HL-60 (cell line): ENCODE measurements around the gene TP73.

Experiments used
- DNase-seq, 2 experiments: peaks; one replicate each; pipeline ENCODE4 v3.0.0-alpha.2; 2010 to 2020; ENCODE audit warnings: low read depth in 1 of 2, low spot score in 1 of 2
- H3K27ac ChIP-seq: fragments of 250-450 bp; sonication (Bioruptor Pico); replicated peaks from 2 replicates; pipeline ENCODE4 v1.5.1; 2020; ENCODE audit warnings: mild to moderate bottlenecking, moderate library complexity
- H3K27me3 ChIP-seq: fragments of 250-450 bp; sonication (Bioruptor Pico); 2 replicates; pipeline ENCODE4 v1.5.1; 2021; ENCODE audit warnings: mild to moderate bottlenecking, moderate library complexity; ENCODE audit not compliant: insufficient read depth, poor library complexity, severe bottlenecking
- H3K4me3 ChIP-seq: replicated peaks from 2 replicates; pipeline ENCODE4 v1.5.1; 2011; ENCODE audit warnings: mild to moderate bottlenecking, control low read depth, low read length; ENCODE audit not compliant: insufficient read depth
- CTCF ChIP-seq: IDR thresholded peaks from one replicate; pipeline ENCODE4 v1.5.1; 2011; ENCODE audit warnings: low read length, control low read depth, inconsistent platforms; ENCODE audit not compliant: insufficient read depth
- GABPA ChIP-seq: IDR thresholded peaks from 2 replicates; pipeline ENCODE4 v1.6.1; 2012; ENCODE audit warnings: low read depth
- POLR2AphosphoS5 ChIP-seq: IDR thresholded peaks from 2 replicates; pipeline ENCODE4 v1.6.1; 2012; ENCODE audit warnings: low read depth
- REST ChIP-seq: IDR thresholded peaks from 2 replicates; pipeline ENCODE4 v1.6.1; 2012; ENCODE audit warnings: low read depth; ENCODE audit not compliant: insufficient replicate concordance
- SPI1 ChIP-seq: IDR thresholded peaks from 2 replicates; pipeline ENCODE4 v1.6.1; 2012; ENCODE audit warnings: low read depth, mild to moderate bottlenecking, borderline replicate concordance

Gene TP73

GRCh38 chr1:3730543-3731247 lies 78.4 kb downstream of the TP73 start:
- no peak for TF ChIP-seq GABPA
- TF ChIP-seq SPI1: no peak
- TF ChIP-seq REST: no peak
- TF ChIP-seq POLR2AphosphoS5: no peak
- TF ChIP-seq CTCF: no peak
- H3K27ac ChIP-seq: no peak overlapping the region
- DNase-seq: no peak

GRCh38 chr1:3731583-3732433 lies 79.5 kb downstream of the TP73 start:
- H3K4me3 ChIP-seq: no peak overlapping the region
- H3K27ac ChIP-seq: no peak overlapping the region
- TF ChIP-seq GABPA (no peak), SPI1 (no peak), POLR2AphosphoS5 (no peak), REST (no peak), CTCF (no peak)
- peaks cover 18% of the 10 kb centered on the region for H3K27me3 ChIP-seq
- DNase-seq: no peak

More at GRCh38 chr1:3730543-3731247, 78.4 kb downstream of the TP73 start:
- Histone ChIP-seq H3K27me3 (peaks cover 18% of the 10 kb centered on the region), H3K4me3 (no peak overlapping the region)

GRCh38 chr1:3732434-3733093 lies 80.2 kb downstream of the TP73 start:
- TF ChIP-seq POLR2AphosphoS5: no peak
- TF ChIP-seq CTCF: no peak
- no peak for TF ChIP-seq REST
- TF ChIP-seq GABPA: no peak
- H3K27ac ChIP-seq: no peak overlapping the region
- H3K27me3 ChIP-seq: peaks cover 18% of the 10 kb centered on the region
- H3K4me3 ChIP-seq: no peak overlapping the region
- DNase-seq: no peak
